H9 (cell line): ENCODE data around the gene LRMDA. TPM values are rescaled to one million over a fixed set of nuclear protein-coding genes. Genes with fewer than 3 reads are reported as not detected.

Experiments used
- DNase-seq: peaks from one replicate; pipeline ENCODE4 v3.0.0-alpha.2; 2017
- H2AFZ ChIP-seq: one replicate; pipeline ENCODE4 v1.6.1; 2013; ENCODE audit warnings: mild to moderate bottlenecking, low read length, control low read depth, moderate library complexity
- H2AK5ac ChIP-seq: 2 replicates; pipeline ENCODE4 v1.6.1; 2013; ENCODE audit warnings: low read length, control low read depth, mixed read lengths; ENCODE audit not compliant: insufficient read length
- H2BK120ac ChIP-seq: one replicate; pipeline ENCODE4 v1.6.1; 2013; ENCODE audit warnings: low read depth, mild to moderate bottlenecking, low read length, control low read depth, inconsistent platforms; ENCODE audit not compliant: poor library complexity, severe bottlenecking
- H2BK12ac ChIP-seq: 2 replicates; pipeline ENCODE4 v1.6.1; 2013; ENCODE audit warnings: low read length, control low read depth, mixed read lengths, low read depth; ENCODE audit not compliant: insufficient read length
- H2BK15ac ChIP-seq: 2 replicates; pipeline ENCODE4 v1.6.1; 2013; ENCODE audit warnings: low read depth, low read length, control low read depth
- H2BK20ac ChIP-seq: one replicate; pipeline ENCODE4 v1.6.1; 2013; ENCODE audit warnings: low read depth, mild to moderate bottlenecking, low read length, control low read depth, inconsistent platforms; ENCODE audit not compliant: poor library complexity, severe bottlenecking
- H2BK5ac ChIP-seq: 2 replicates; pipeline ENCODE4 v1.6.1; 2013; ENCODE audit warnings: low read length, control low read depth, mixed read lengths; ENCODE audit not compliant: insufficient read length
- H3K14ac ChIP-seq: 2 replicates; pipeline ENCODE4 v1.6.1; 2013; ENCODE audit warnings: low read length, control low read depth; ENCODE audit not compliant: insufficient read depth
- H3K18ac ChIP-seq: 2 replicates; pipeline ENCODE4 v1.6.1; 2013; ENCODE audit warnings: low read depth, mild to moderate bottlenecking, mixed read lengths, low read length, control low read depth; ENCODE audit not compliant: insufficient read length
- H3K23ac ChIP-seq: 2 replicates; pipeline ENCODE4 v1.6.1; 2013; ENCODE audit warnings: low read length, control low read depth, mixed read lengths, low read depth; ENCODE audit not compliant: insufficient read length
- H3K23me2 ChIP-seq: 2 replicates; pipeline ENCODE4 v1.6.1; 2013; ENCODE audit warnings: low read depth, mild to moderate bottlenecking, mixed read lengths, low read length, control low read depth; ENCODE audit not compliant: insufficient read length, poor library complexity, severe bottlenecking
- H3K27ac ChIP-seq: 2 replicates; pipeline ENCODE4 v1.5.1; 2013; ENCODE audit warnings: low read length, control low read depth, mixed read lengths, low read depth; ENCODE audit not compliant: insufficient read length
- H3K27me3 ChIP-seq: 2 replicates; pipeline ENCODE4 v1.6.1; 2013; ENCODE audit warnings: low read length, control low read depth, inconsistent platforms; ENCODE audit not compliant: insufficient read depth
- H3K4ac ChIP-seq: 2 replicates; pipeline ENCODE4 v1.6.1; 2013; ENCODE audit warnings: low read depth, mild to moderate bottlenecking, control low read depth, inconsistent platforms, low read length, moderate library complexity
- H3K4me1 ChIP-seq: 2 replicates; pipeline ENCODE4 v1.6.1; 2013; ENCODE audit warnings: low read length, control low read depth, inconsistent platforms; ENCODE audit not compliant: insufficient read depth
- H3K4me2 ChIP-seq: 2 replicates; pipeline ENCODE4 v1.6.1; 2013; ENCODE audit warnings: low read length, control low read depth, mixed read lengths; ENCODE audit not compliant: insufficient read length, insufficient read depth
- H3K56ac ChIP-seq: 2 replicates; pipeline ENCODE4 v1.6.1; 2013; ENCODE audit warnings: low read depth, mild to moderate bottlenecking, mixed read lengths, low read length, control low read depth; ENCODE audit not compliant: insufficient read length
- H3K79me1 ChIP-seq: 2 replicates; pipeline ENCODE4 v1.6.1; 2013; ENCODE audit warnings: low read depth, mild to moderate bottlenecking, moderate library complexity, low read length, control low read depth, inconsistent platforms; ENCODE audit not compliant: insufficient read depth, poor library complexity, severe bottlenecking
- H3K79me2 ChIP-seq: 2 replicates; pipeline ENCODE4 v1.6.1; 2013; ENCODE audit warnings: low read length, control low read depth, inconsistent platforms; ENCODE audit not compliant: insufficient read depth
- H3K9ac ChIP-seq: 2 replicates; pipeline ENCODE4 v1.6.1; 2013; ENCODE audit warnings: low read length, control low read depth, mixed read lengths; ENCODE audit not compliant: insufficient read length; ENCODE audit errors: extremely low read depth
- H3K9me3 ChIP-seq: one replicate; pipeline ENCODE4 v1.6.1; 2013; ENCODE audit warnings: low read depth, low read length, inconsistent platforms; ENCODE audit not compliant: control insufficient read depth
- H3T11ph ChIP-seq: one replicate; pipeline ENCODE4 v1.6.1; 2013; ENCODE audit warnings: mild to moderate bottlenecking, low read length, control low read depth, inconsistent platforms
- H4K20me1 ChIP-seq: one replicate; pipeline ENCODE4 v1.6.1; 2013; ENCODE audit not compliant: control insufficient read depth, insufficient read length, insufficient read depth
- H4K5ac ChIP-seq: 2 replicates; pipeline ENCODE4 v1.6.1; 2013; ENCODE audit warnings: low read depth, mild to moderate bottlenecking, mixed read lengths, low read length, control low read depth; ENCODE audit not compliant: insufficient read length
- H4K8ac ChIP-seq: replicated peaks from 2 replicates; pipeline ENCODE4 v1.6.1; 2013; ENCODE audit warnings: low read length, control low read depth, mixed read lengths, low read depth; ENCODE audit not compliant: insufficient read length
- H4K91ac ChIP-seq: 2 replicates; pipeline ENCODE4 v1.6.1; 2013; ENCODE audit warnings: low read depth, mild to moderate bottlenecking, moderate library complexity, mixed read lengths, low read length, control low read depth; ENCODE audit not compliant: insufficient read length
- H3K27ac Mint-ChIP-seq, 3 experiments: 2 replicates in 2 of 3; 3 replicates in 1 of 3; pipeline ENCODE4 v1.8.0; 2020 to 2021; ENCODE audit warnings: mixed read lengths in 3 of 3, mild to moderate bottlenecking in 1 of 3, moderate library complexity in 1 of 3
- H3K27me3 Mint-ChIP-seq: 2 replicates; pipeline ENCODE4 v1.8.0; 2021; ENCODE audit warnings: low read depth, mild to moderate bottlenecking, moderate library complexity, mixed read lengths
- H3K36me3 Mint-ChIP-seq, 3 experiments: 2 replicates in 2 of 3; 3 replicates in 1 of 3; pipeline ENCODE4 v1.8.0; 2020 to 2021; ENCODE audit warnings: low read depth in 3 of 3, mixed read lengths in 3 of 3; ENCODE audit not compliant: insufficient read depth in 1 of 3
- H3K4me1 Mint-ChIP-seq, 2 experiments: 2 replicates each; pipeline ENCODE4 v1.8.0; 2020; ENCODE audit warnings: mixed read lengths in 2 of 2
- H3K4me3 Mint-ChIP-seq, 2 experiments: 2 replicates in 1 of 2; 3 replicates in 1 of 2; pipeline ENCODE4 v1.8.0; 2020 to 2021; ENCODE audit warnings: mild to moderate bottlenecking in 2 of 2, mixed read lengths in 2 of 2, moderate library complexity in 1 of 2
- H3K9me3 Mint-ChIP-seq, 2 experiments: 2 replicates in 1 of 2; 3 replicates in 1 of 2; pipeline ENCODE4 v1.8.0; 2020; ENCODE audit warnings: mild to moderate bottlenecking in 2 of 2, mixed read lengths in 2 of 2, moderate library complexity in 1 of 2
- WGBS: extraction: QIAGEN DNeasy Blood & Tissue Kit; methylation state at CpG from one replicate; pipeline ENCODE4 v1.1.7; 2013; ENCODE audit warnings: missing lambda C conversion rate, low lambda C conversion rate, mixed read lengths; ENCODE audit not compliant: insufficient read length; ENCODE audit errors: extremely low coverage; 5-methylcytosine and 5-hydroxymethylcytosine counted together
- total RNA-seq: library from RNA; stranded (reverse); gene quantifications from 2 replicates; pipeline ENCODE4 v1.2.1, GENCODE V29; 2021
- TF ChIP-seq, protein P1 (sequence below): fragments of 200-600 bp; sonication (generic); conservative IDR thresholded peaks from 3 replicates; pipeline ENCODE4 v1.8.0; 2021; ENCODE audit warnings: antibody characterized with exemption, mild to moderate bottlenecking

The LRMDA gene
- total RNA-seq, 1 experiment from 2014 or later, result 1.8 TPM

DNA sequence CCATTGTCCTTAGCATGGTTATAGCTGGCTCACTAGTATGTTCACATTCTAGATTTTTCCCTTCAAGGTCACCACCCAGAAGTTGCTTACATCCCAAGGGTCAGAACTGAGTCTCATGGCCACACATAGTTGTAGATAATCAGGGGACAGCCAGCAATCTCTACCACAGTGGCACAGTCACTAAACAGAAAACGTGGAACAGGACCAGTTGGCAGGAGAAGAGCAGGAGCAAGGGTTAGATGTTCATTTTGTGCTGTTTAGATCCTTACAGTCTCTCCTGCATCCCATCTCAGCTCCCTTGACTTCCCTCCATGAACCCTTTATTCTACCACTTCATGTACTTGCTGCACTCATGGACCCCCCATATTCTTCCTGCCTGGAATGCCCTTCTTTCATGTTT lies 73.9 kb downstream of the LRMDA start:
- Histone ChIP-seq H3K4ac (no peak overlapping the region), H4K8ac (no peak overlapping the region), H3K79me2 (no peaks in the 10 kb centered on the region), H3T11ph (no peak overlapping the region), H2BK15ac (no peak overlapping the region), H3K9me3 (no peaks in the 10 kb centered on the region), H3K56ac (no peak overlapping the region), H2BK20ac (no peak overlapping the region), H2BK12ac (no peak overlapping the region), H3K27ac (no peak overlapping the region), H3K9ac (no peak overlapping the region), H4K91ac (no peak overlapping the region), H3K18ac (no peak overlapping the region), H3K23me2 (no peaks in the 10 kb centered on the region), H3K23ac (no peak overlapping the region), H4K20me1 (no peaks in the 10 kb centered on the region), H3K79me1 (no peaks in the 10 kb centered on the region), H2BK120ac (no peak overlapping the region), H3K14ac (no peak overlapping the region), H2BK5ac (no peak overlapping the region), H3K4me2 (no peak overlapping the region), H3K4me1 (no peaks in the 10 kb centered on the region), H3K27me3 (no peaks in the 10 kb centered on the region; the same call in 1 of the 2 replicates), H4K5ac (no peak overlapping the region), H2AK5ac (no peak overlapping the region), H2AFZ (no peak overlapping the region)
- H3K4me3 Mint-ChIP-seq, result no peak overlapping the region
- H3K4me1 Mint-ChIP-seq, result no peaks in the 10 kb centered on the region
- TF ChIP-seq, protein P1, sequence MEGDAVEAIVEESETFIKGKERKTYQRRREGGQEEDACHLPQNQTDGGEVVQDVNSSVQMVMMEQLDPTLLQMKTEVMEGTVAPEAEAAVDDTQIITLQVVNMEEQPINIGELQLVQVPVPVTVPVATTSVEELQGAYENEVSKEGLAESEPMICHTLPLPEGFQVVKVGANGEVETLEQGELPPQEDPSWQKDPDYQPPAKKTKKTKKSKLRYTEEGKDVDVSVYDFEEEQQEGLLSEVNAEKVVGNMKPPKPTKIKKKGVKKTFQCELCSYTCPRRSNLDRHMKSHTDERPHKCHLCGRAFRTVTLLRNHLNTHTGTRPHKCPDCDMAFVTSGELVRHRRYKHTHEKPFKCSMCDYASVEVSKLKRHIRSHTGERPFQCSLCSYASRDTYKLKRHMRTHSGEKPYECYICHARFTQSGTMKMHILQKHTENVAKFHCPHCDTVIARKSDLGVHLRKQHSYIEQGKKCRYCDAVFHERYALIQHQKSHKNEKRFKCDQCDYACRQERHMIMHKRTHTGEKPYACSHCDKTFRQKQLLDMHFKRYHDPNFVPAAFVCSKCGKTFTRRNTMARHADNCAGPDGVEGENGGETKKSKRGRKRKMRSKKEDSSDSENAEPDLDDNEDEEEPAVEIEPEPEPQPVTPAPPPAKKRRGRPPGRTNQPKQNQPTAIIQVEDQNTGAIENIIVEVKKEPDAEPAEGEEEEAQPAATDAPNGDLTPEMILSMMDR, result no peak
- DNase-seq, result no peak
- no peak overlapping the region for H3K27ac Mint-ChIP-seq
- peaks cover 24% of the 10 kb centered on the region for H3K27me3 Mint-ChIP-seq
- no CpG with 5 or more reads among the region's 1 CpG for WGBS
- H3K36me3 Mint-ChIP-seq, result no peaks in the 10 kb centered on the region
- peaks cover 0 to 2% of the 10 kb centered on the region in 2 experiments; a peak in 1 of 5 replicates for H3K9me3 Mint-ChIP-seq
